HG03060 (cell line): ENCODE measurements around the gene DNASE2B.

ENCODE experiments used
- ATAC-seq: cut with Tn5 transposase; IDR thresholded peaks from one replicate; pipeline ENCODE4 v1.9.1; 2021; ENCODE audit warnings: low read depth, moderate number of reproducible peaks; ENCODE audit not compliant: unreplicated experiment

Gene DNASE2B

GRCh38 chr1:84373436-84374141 is 24.7 kb upstream of the DNASE2B start:
- ATAC-seq, result no peak

- no peak for ATAC-seq
Measured at GRCh38 chr1:84374991-84375696, 23.1 kb upstream of the DNASE2B start.

- ATAC-seq, result no peak
Measured at GRCh38 chr1:84376000-84376910, 22.0 kb upstream of the DNASE2B start.

GRCh38 chr1:84377480-84378095 is 20.7 kb upstream of the DNASE2B start:
- ATAC-seq, result no peak

- ATAC-seq, result no peak
Measured at GRCh38 chr1:84379138-84379916, 19.0 kb upstream of the DNASE2B start.

- ATAC-seq, result no peak
Measured at GRCh38 chr1:84379917-84380180, 18.4 kb upstream of the DNASE2B start.

GRCh38 chr1:84382127-84382526 is 16.2 kb upstream of the DNASE2B start:
- no peak for ATAC-seq

GRCh38 chr1:84385347-84385746 is 12.9 kb upstream of the DNASE2B start:
- ATAC-seq, result no peak

- no peak for ATAC-seq
Measured at GRCh38 chr1:84386716-84387479, 11.4 kb upstream of the DNASE2B start.

- ATAC-seq, result no peak
Measured at GRCh38 chr1:84387480-84388163, 10.7 kb upstream of the DNASE2B start.

GRCh38 chr1:84390226-84390625 is 8.1 kb upstream of the DNASE2B start:
- ATAC-seq, result no peak

- ATAC-seq, result no peak
Measured at GRCh38 chr1:84401156-84401555, 2.9 kb downstream of the DNASE2B start.

GRCh38 chr1:84402060-84402459 is 3.8 kb downstream of the DNASE2B start:
- ATAC-seq, result no peak

- no peak for ATAC-seq
Measured at GRCh38 chr1:84402501-84402900, 4.2 kb downstream of the DNASE2B start.

GRCh38 chr1:84403347-84403746 is 5.1 kb downstream of the DNASE2B start:
- ATAC-seq, result no peak

GRCh38 chr1:84406346-84406861 is 8.1 kb downstream of the DNASE2B start:
- no peak for ATAC-seq

- ATAC-seq, result no peak
Measured at GRCh38 chr1:84407524-84407923, 9.2 kb downstream of the DNASE2B start.

- no peak for ATAC-seq
Measured at GRCh38 chr1:84407958-84408422, 9.7 kb downstream of the DNASE2B start.

GRCh38 chr1:84409888-84410287 is 11.6 kb downstream of the DNASE2B start:
- ATAC-seq, result no peak
